Measurements from ENCODE around the gene PPP1R13B. TPM values are rescaled to one million over a fixed set of nuclear protein-coding genes. Genes with fewer than 3 reads are reported as not detected.

Gene PPP1R13B
- total RNA-seq, 3 donors from 2014 or later = 49.6 to 65.5 (median 52.1) TPM

GRCh38 chr14:103870891-103871595, 23.7 kb upstream of the PPP1R13B start:
- no peaks in the 10 kb centered on the region for H3K4me1 ChIP-seq (ENCODE audit: low read depth)
- TF ChIP-seq, protein P1, sequence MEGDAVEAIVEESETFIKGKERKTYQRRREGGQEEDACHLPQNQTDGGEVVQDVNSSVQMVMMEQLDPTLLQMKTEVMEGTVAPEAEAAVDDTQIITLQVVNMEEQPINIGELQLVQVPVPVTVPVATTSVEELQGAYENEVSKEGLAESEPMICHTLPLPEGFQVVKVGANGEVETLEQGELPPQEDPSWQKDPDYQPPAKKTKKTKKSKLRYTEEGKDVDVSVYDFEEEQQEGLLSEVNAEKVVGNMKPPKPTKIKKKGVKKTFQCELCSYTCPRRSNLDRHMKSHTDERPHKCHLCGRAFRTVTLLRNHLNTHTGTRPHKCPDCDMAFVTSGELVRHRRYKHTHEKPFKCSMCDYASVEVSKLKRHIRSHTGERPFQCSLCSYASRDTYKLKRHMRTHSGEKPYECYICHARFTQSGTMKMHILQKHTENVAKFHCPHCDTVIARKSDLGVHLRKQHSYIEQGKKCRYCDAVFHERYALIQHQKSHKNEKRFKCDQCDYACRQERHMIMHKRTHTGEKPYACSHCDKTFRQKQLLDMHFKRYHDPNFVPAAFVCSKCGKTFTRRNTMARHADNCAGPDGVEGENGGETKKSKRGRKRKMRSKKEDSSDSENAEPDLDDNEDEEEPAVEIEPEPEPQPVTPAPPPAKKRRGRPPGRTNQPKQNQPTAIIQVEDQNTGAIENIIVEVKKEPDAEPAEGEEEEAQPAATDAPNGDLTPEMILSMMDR (IDR thresholded peaks at IDR 0.05) = no peak
- intact Hi-C loops (cut with DNase I, micrococcal nuclease) = no loop called here
- ATAC-seq (no peak), DNase-seq (no peak)
- H3K9me3 ChIP-seq = no peaks in the 10 kb centered on the region
- H3K4me3 ChIP-seq = no peak overlapping the region
- H3K36me3 ChIP-seq (ENCODE audit: low read depth) = no peaks in the 10 kb centered on the region

DNA sequence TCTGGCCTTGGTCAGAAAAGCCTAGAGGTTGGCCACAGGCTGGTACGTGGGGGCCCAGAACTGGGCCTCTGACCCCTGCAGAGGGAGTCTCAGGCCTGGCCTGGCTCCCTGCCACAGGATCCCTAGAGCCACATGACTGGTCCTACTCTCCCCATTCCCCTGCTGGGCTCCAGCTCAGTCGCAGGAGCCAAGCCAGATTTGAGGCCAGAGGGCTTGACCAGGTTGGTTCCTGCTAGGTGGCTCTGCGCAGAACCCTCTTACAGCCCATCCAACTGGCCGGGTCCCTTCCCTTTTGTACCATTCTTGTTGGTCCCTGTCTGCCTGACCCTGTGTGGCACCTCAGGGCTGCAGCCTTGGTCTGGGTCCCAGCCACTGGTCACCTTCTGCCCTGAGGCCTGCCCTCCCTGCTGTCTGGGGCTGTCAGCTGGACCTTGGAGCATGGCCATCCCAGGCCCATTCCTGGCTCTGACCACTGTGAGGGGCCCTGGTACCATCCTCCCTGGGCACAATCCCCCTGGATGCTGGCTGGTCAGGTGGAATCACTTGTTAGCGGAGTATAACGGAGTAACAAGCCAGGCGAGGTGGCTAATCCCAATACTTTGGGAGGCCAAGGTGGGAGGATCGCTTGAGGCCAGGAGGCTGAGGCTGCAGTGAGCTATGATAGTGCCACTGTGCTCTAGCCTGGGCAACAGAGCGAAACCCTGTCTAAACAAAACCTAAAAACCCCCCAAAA, 22.9 kb upstream of the PPP1R13B start:
- Histone ChIP-seq H3K36me3 (ENCODE audit: low read depth) (no peaks in the 10 kb centered on the region), H3K4me3 (no peak overlapping the region), H3K4me1 (ENCODE audit: low read depth) (no peaks in the 10 kb centered on the region), H3K9me3 (no peaks in the 10 kb centered on the region)
- intact Hi-C loops (cut with DNase I, micrococcal nuclease) = no loop called here
- DNase-seq = no peak
- ATAC-seq = no peak
- TF ChIP-seq, protein P1 (IDR thresholded peaks at IDR 0.05) = no peak

GRCh38 chr14:103869406-103870143, 22.2 kb upstream of the PPP1R13B start:
- DNase-seq = peak in 1 of 3 donors; percentile 26
- Histone ChIP-seq H3K36me3 (ENCODE audit: low read depth) (no peaks in the 10 kb centered on the region), H3K4me1 (ENCODE audit: low read depth) (no peaks in the 10 kb centered on the region), H3K9me3 (no peaks in the 10 kb centered on the region), H3K4me3 (no peak overlapping the region)
- intact Hi-C loops (cut with DNase I, micrococcal nuclease) = no loop called here
- no peak for ATAC-seq
- TF ChIP-seq, protein P1 (IDR thresholded peaks at IDR 0.05) = no peak

DNA sequence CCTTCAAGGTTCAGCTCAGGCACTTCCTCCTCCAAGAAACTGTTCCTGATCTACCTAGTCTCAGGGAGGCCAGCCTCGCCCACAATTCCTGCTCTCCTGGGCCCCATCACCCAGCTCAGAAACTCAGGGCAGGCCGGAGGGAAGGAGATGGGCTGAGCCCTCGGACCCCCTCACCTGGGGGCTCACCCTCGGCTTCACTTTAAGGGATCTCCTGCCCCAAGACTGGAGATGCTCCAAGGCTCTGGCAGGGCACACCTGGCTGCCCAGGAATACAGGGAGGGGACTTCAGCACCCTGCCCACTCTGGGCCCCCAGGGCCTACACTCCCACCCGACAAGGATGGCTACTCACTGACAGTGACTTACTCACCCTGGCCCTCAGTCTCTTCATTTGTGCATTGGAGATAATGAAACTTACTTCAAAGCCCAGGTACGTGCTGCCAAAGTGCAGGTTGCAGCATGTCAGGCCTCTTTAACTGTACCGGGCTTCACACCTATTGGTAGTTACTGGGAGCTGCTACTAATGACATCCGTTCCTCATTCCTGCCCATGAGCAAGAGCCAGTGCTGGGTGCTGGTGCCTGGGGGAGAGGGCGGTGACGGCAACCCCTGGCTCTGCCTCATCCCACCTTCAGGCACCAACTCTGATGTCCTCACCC, 21.0 kb upstream of the PPP1R13B start:
- intact Hi-C loops (cut with DNase I, micrococcal nuclease) = no loop called here
- DNase-seq (peak in 1 of 3 donors; percentile 27), ATAC-seq (no peak)
- no peak overlapping the region for H3K4me3 ChIP-seq
- no peaks in the 10 kb centered on the region for H3K4me1 ChIP-seq (ENCODE audit: low read depth)
- no peaks in the 10 kb centered on the region for H3K36me3 ChIP-seq (ENCODE audit: low read depth)
- no peaks in the 10 kb centered on the region for H3K9me3 ChIP-seq
- TF ChIP-seq, protein P1 (IDR thresholded peaks at IDR 0.05) = no peak

DNA sequence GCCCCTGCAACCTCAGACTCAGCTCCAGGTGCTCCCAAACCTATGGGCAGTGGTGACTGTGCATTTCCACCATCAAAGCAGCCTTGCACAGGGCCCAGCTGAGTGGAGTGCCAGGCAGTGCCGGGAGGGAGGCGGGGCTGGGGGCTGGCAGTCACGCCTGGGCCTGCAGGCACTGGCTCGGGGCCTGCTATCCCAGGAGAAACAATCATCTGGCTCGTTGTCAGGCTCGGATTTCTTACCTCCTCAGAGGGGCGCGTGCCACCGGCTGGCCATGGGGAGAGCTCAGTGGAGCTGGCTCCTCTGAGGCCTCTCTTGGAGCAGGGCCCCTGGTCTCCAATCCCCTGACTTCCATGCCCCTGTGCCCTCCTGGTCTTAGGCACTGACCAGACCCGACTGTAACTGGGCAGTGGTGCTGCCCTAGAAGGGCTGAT, 20.2 kb upstream of the PPP1R13B start:
- intact Hi-C loops (cut with DNase I, micrococcal nuclease) = no loop called here
- Histone ChIP-seq H3K36me3 (ENCODE audit: low read depth) (no peaks in the 10 kb centered on the region), H3K4me3 (no peak overlapping the region), H3K4me1 (ENCODE audit: low read depth) (no peaks in the 10 kb centered on the region), H3K9me3 (no peaks in the 10 kb centered on the region)
- TF ChIP-seq, protein P1 (IDR thresholded peaks at IDR 0.05) = no peak
- ATAC-seq (no peak), DNase-seq (peak in 1 of 3 donors; percentile 39)

All from mucosa of descending colon (tissue), 3 donors.